ENCODE results near the gene CCDC18.

Gene CCDC18

GRCh38 chr1:93180723-93181613, at the start of gene CCDC18:
Gene CCDC18 (plus strand): TSS chr1:93180724. CDS start chr1:93183362, 2,638 bp downstream.
- peak; percentile 93 for TF ChIP-seq L3MBTL2 (conservative IDR thresholded peaks at IDR 0.05)
- no peak for TF ChIP-seq BHLHE40 (IDR thresholded peaks at IDR 0.05; ENCODE audit: borderline replicate concordance)
- TF ChIP-seq ZNF384 (IDR thresholded peaks at IDR 0.05), result peak; percentile 94
- ChIA-PET CTCF (interaction anchor here (0.7 kb wide), 1 partner anchor 33 kb away, joined by 4 read pairs; no protein-coding TSS in a partner anchor), POLR2A (interaction anchor here (1.4 kb wide), 1 partner anchor 101 kb away, joined by 4 read pairs; no protein-coding TSS in a partner anchor)
- peak; percentile 11 for DNase-seq (ENCODE audit: extremely low spot score)

GRCh38 chr1:93132638-93133037, 47.9 kb upstream of the CCDC18 start:
- no peak for DNase-seq (ENCODE audit: extremely low spot score)
- CTCF ChIA-PET, result interaction anchor here (0.6 kb wide), 1 partner anchor 15 kb away, joined by 4 read pairs; no protein-coding TSS in a partner anchor
- TF ChIP-seq PKNOX1 (IDR thresholded peaks at IDR 0.05) (no peak), ELF4 (IDR thresholded peaks at IDR 0.05) (no peak), FOXA1 (IDR thresholded peaks at IDR 0.05) (no peak), L3MBTL2 (conservative IDR thresholded peaks at IDR 0.05) (no peak), BHLHE40 (IDR thresholded peaks at IDR 0.05; ENCODE audit: borderline replicate concordance) (no peak), FOXK2 (IDR thresholded peaks at IDR 0.05) (no peak), HDGF (IDR thresholded peaks at IDR 0.05; ENCODE audit: borderline replicate concordance) (no peak)
- POLR2A ChIA-PET, result no interaction called here

- TF ChIP-seq CTBP1 (IDR thresholded peaks at IDR 0.05; ENCODE audit: borderline replicate concordance) (no peak), ZNF384 (IDR thresholded peaks at IDR 0.05) (no peak), LEF1 (IDR thresholded peaks at IDR 0.05; ENCODE audit: borderline replicate concordance) (no peak), FOXM1 (IDR thresholded peaks at IDR 0.05; ENCODE audit: borderline replicate concordance) (no peak), FOXK2 (IDR thresholded peaks at IDR 0.05) (no peak), SP1 (IDR thresholded peaks at IDR 0.05) (no peak), NFRKB (IDR thresholded peaks at IDR 0.05) (no peak), HDGF (IDR thresholded peaks at IDR 0.05; ENCODE audit: borderline replicate concordance) (no peak), ELF4 (IDR thresholded peaks at IDR 0.05) (no peak), FOXA1 (IDR thresholded peaks at IDR 0.05) (no peak), ARNT (IDR thresholded peaks at IDR 0.05) (no peak), PKNOX1 (IDR thresholded peaks at IDR 0.05) (no peak), BHLHE40 (IDR thresholded peaks at IDR 0.05; ENCODE audit: borderline replicate concordance) (no peak), TARDBP (IDR thresholded peaks at IDR 0.05) (no peak), L3MBTL2 (conservative IDR thresholded peaks at IDR 0.05) (no peak), SUZ12 (IDR thresholded peaks at IDR 0.05) (no peak)
- no peak for DNase-seq (ENCODE audit: extremely low spot score)
- ChIA-PET POLR2A (interaction anchor here (0.9 to 1.2 kb wide), 2 partner anchors 11 to 56 kb away, joined by 3 to 4 read pairs; no protein-coding TSS in a partner anchor), CTCF (no interaction called here)
Observed at GRCh38 chr1:93136445-93136844, 44.1 kb upstream of the CCDC18 start.

GRCh38 chr1:93137604-93138292, 42.8 kb upstream of the CCDC18 start:
- ChIA-PET POLR2A (no interaction called here), CTCF (no interaction called here)
- no peak for DNase-seq (ENCODE audit: extremely low spot score)
- no peak for TF ChIP-seq ZNF384 (IDR thresholded peaks at IDR 0.05)
- TF ChIP-seq CTBP1 (IDR thresholded peaks at IDR 0.05; ENCODE audit: borderline replicate concordance), result no peak
- no peak for TF ChIP-seq SUZ12 (IDR thresholded peaks at IDR 0.05)
- TF ChIP-seq ARNT (IDR thresholded peaks at IDR 0.05), result no peak
- no peak for TF ChIP-seq FOXK2 (IDR thresholded peaks at IDR 0.05)
- no peak for TF ChIP-seq LEF1 (IDR thresholded peaks at IDR 0.05; ENCODE audit: borderline replicate concordance)
- no peak for TF ChIP-seq SP1 (IDR thresholded peaks at IDR 0.05)
- TF ChIP-seq ELF4 (IDR thresholded peaks at IDR 0.05), result no peak
- no peak for TF ChIP-seq FOXA1 (IDR thresholded peaks at IDR 0.05)
- no peak for TF ChIP-seq PKNOX1 (IDR thresholded peaks at IDR 0.05)
- no peak for TF ChIP-seq TARDBP (IDR thresholded peaks at IDR 0.05)
- TF ChIP-seq FOXM1 (IDR thresholded peaks at IDR 0.05; ENCODE audit: borderline replicate concordance), result no peak
- no peak for TF ChIP-seq BHLHE40 (IDR thresholded peaks at IDR 0.05; ENCODE audit: borderline replicate concordance)
- no peak for TF ChIP-seq NFRKB (IDR thresholded peaks at IDR 0.05)
- no peak for TF ChIP-seq L3MBTL2 (conservative IDR thresholded peaks at IDR 0.05)
- no peak for TF ChIP-seq HDGF (IDR thresholded peaks at IDR 0.05; ENCODE audit: borderline replicate concordance)

- TF ChIP-seq ARNT (IDR thresholded peaks at IDR 0.05) (no peak), BHLHE40 (IDR thresholded peaks at IDR 0.05; ENCODE audit: borderline replicate concordance) (no peak), HDGF (IDR thresholded peaks at IDR 0.05; ENCODE audit: borderline replicate concordance) (no peak), ZNF384 (IDR thresholded peaks at IDR 0.05) (no peak), NFRKB (IDR thresholded peaks at IDR 0.05) (no peak), FOXM1 (IDR thresholded peaks at IDR 0.05; ENCODE audit: borderline replicate concordance) (no peak), L3MBTL2 (conservative IDR thresholded peaks at IDR 0.05) (no peak), FOXK2 (IDR thresholded peaks at IDR 0.05) (no peak), ELF4 (IDR thresholded peaks at IDR 0.05) (no peak), CTBP1 (IDR thresholded peaks at IDR 0.05; ENCODE audit: borderline replicate concordance) (no peak), TARDBP (IDR thresholded peaks at IDR 0.05) (no peak), PKNOX1 (IDR thresholded peaks at IDR 0.05) (no peak)
- DNase-seq (ENCODE audit: extremely low spot score), result no peak
- ChIA-PET CTCF (no interaction called here), POLR2A (no interaction called here)
Observed at GRCh38 chr1:93140106-93140505, 40.4 kb upstream of the CCDC18 start.
